ENCODE results near the gene TXNRD3. TPM values are rescaled to one million over a fixed set of nuclear protein-coding genes. Genes with fewer than 3 reads are reported as not detected.

The TXNRD3 gene
- total RNA-seq, 2 experiments from 2014 or later, result 0.13 to 0.30 TPM

DNA sequence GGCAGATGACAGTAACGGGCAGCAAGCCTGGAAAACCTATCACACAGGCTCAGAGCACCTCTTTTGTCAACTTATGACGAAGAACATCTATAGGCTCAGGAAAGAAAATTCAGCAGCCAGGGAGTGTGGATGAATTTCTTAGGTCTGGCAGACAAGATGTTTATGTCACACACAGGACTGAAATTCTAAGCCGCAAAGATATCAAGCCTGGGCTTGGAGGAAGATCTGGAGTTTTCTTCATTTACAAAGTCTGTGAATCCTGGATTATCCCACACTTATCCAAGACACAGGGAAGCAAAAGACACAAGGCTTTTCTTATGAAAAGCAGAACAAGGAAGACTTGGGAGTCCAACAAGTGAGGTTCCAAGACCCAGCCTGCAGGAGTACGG, 25.7 kb upstream of the TXNRD3 start:
- DNase-seq, result no peak
- ChIA-PET CTCF (interaction anchor here (1.1 to 2.4 kb wide), 5 partner anchors 11 to 774 kb away, joined by 3 to 15 read pairs (median 4); partner anchors contain the start of gene PLXNA1), POLR2A (no interaction called here)
- Mint-ChIP-seq H3K4me1 (peaks cover 3% of the 10 kb centered on the region), H3K27ac (no peak overlapping the region), H3K27me3 (peaks cover 17% of the 10 kb centered on the region), H3K4me3 (no peak overlapping the region), H3K9me3 (no peaks in the 10 kb centered on the region), H3K36me3 (ENCODE audit: low read depth) (no peaks in the 10 kb centered on the region)

DNA sequence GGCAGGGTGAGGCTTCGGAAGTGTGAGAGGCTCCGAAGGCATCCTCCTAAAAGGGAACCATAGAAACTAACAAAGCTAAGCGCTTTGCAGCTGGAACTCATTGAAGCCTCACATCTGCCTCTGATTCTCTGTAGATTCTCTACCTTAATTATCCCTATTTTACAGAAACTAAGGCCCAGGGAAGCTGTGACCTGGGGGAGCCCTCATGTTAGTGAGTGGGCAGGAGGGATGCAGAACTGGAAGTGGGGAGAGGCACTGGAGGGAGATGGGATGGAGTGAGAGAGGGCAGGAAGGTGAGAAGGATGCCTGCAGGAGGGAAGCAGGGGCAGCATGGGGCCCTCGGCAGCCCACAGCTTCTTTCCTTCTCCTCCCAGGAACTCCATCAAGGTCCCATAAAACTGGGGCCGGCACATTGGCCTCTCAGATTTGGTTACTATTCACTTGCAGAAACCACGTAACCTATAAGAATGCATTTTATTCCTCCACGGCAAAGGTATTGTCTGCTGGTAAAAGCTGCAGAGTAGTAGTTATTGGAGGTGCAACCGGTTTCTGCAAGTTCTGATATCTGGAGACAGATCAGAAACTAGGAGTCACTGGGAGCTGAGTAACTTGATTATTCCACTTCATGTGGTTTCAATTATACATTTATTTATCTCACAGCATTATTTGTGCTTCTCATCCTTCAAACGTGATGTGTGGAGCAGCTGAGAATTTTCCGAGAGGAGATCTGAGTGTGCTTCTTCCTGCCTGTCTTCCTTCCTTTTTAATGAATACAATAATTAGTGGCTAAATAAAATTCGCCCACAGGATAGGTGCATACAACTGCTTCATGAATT, 25.1 kb upstream of the TXNRD3 start:
- Mint-ChIP-seq H3K27ac (no peak overlapping the region), H3K4me1 (peaks cover 3% of the 10 kb centered on the region), H3K36me3 (ENCODE audit: low read depth) (no peaks in the 10 kb centered on the region), H3K27me3 (peaks cover 21% of the 10 kb centered on the region), H3K4me3 (no peak overlapping the region), H3K9me3 (no peaks in the 10 kb centered on the region)
- no peak for DNase-seq
- POLR2A ChIA-PET, result no interaction called here
- CTCF ChIA-PET, result interaction anchor here (1.1 to 2.4 kb wide), 5 partner anchors 11 to 774 kb away, joined by 3 to 15 read pairs (median 4); partner anchors contain the start of gene PLXNA1

DNA sequence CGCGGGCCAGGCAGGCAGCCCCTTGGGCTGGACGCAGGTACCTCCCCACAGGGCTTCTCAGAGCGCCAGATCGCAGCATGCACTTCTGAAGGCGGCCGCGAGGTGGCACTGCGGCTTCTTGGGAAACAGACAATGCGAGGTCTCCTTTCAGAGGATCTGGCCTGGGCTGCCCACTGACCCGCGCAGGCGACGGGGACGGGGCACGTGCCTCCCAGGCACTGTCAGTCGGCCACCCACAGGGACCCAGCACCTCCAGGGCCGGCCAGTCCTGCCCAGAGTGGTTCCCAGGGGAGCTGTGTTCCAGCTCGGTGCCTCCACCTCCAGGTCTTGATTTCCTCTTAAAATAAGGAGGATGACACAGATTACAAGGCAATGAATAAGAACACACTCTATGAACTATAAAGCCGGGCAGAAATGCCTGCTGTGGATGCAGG, 24.4 kb upstream of the TXNRD3 start:
- ChIA-PET POLR2A (no interaction called here), CTCF (interaction anchor here (1.1 to 2.4 kb wide), 6 partner anchors 12 to 869 kb away, joined by 3 to 15 read pairs (median 5); partner anchors contain the start of gene PLXNA1)
- peaks cover 21% of the 10 kb centered on the region for H3K27me3 Mint-ChIP-seq
- peaks cover 3% of the 10 kb centered on the region for H3K4me1 Mint-ChIP-seq
- H3K9me3 Mint-ChIP-seq, result peaks cover 3% of the 10 kb centered on the region
- H3K4me3 Mint-ChIP-seq, result peak overlapping the region; percentile 5
- DNase-seq, result peak; percentile 75
- H3K27ac Mint-ChIP-seq, result no peak overlapping the region
- H3K36me3 Mint-ChIP-seq (ENCODE audit: low read depth), result no peaks in the 10 kb centered on the region

DNA sequence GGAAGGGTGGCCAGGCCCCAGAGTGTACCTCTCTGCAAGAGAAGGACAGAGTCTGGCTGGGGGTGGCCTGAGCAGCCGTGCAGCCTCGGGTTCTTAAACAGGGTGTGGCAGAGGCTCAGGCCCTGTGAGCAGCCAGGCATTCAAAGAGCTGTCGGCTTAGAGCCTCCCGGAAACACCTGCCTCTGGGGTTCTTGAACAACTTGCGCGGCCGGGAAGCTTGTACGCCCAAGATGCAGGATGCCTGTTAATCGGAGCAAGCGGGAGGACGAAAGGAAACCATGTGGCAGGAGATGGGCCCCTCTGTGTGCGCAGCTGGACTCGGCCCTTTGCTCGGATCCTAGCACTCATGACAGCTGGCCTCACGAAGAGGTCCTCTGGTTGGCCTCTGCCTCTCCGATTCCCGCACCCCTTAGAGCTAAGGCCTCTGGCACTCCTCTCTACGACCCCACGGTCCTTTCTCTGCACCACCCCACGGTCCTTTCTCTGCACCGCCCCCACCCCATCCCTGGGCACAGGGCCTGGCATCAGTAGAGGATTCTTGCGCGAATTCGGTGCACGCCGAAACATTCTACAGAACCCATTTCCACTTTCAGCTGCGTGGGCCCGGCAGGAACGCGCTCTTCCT, 23.9 kb upstream of the TXNRD3 start:
- ChIA-PET POLR2A (no interaction called here), CTCF (interaction anchor here (0.5 to 2.4 kb wide), 7 partner anchors 17 to 869 kb away, joined by 3 to 15 read pairs (median 4); partner anchors contain the start of gene PLXNA1)
- Mint-ChIP-seq H3K9me3 (peaks cover 3% of the 10 kb centered on the region), H3K4me3 (peak overlapping the region; percentile 5), H3K27ac (no peak overlapping the region), H3K4me1 (peaks cover 3% of the 10 kb centered on the region), H3K27me3 (peaks cover 21% of the 10 kb centered on the region), H3K36me3 (ENCODE audit: low read depth) (no peaks in the 10 kb centered on the region)
- DNase-seq, result no peak

DNA sequence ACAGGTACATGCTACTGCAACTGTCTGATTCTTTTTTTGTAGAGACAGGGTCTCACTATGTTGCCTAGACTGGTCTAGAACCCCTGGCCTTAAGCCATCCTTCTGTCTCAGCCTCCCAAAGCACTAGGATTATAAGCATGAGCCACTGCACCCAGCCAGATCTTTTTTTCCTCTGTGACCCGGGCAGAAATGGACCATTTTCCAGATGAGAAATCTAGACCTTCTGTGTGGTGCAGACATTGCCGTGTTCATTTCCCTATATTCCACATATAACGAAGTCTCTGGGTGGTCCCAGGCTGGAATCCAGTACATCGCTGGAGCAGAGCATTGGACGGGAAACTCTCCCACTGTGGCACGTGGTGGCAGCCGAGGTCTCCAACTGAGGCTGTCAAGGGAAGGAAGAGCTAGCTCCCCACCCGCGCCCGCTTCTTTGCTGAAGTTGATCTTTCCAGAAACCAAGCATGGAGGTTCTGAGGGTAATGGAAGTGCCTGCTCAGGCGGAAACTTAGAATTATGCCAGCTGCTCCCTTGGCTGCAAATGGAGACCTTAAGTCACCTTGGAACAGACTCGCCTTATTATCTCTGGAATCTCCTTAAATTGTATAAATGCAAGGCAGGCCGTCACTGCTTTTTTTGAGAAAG, 23.1 kb upstream of the TXNRD3 start:
- peaks cover 21% of the 10 kb centered on the region for H3K27me3 Mint-ChIP-seq
- H3K36me3 Mint-ChIP-seq (ENCODE audit: low read depth), result no peaks in the 10 kb centered on the region
- peaks cover 3% of the 10 kb centered on the region for H3K9me3 Mint-ChIP-seq
- no peak overlapping the region for H3K27ac Mint-ChIP-seq
- no peak for DNase-seq
- CTCF ChIA-PET, result interaction anchor here (0.5 to 2.4 kb wide), 3 partner anchors 19 to 304 kb away, joined by 3 to 15 read pairs (median 3); partner anchors contain the start of gene PLXNA1
- H3K4me3 Mint-ChIP-seq, result no peak overlapping the region
- POLR2A ChIA-PET, result no interaction called here
- peaks cover 3% of the 10 kb centered on the region for H3K4me1 Mint-ChIP-seq

DNA sequence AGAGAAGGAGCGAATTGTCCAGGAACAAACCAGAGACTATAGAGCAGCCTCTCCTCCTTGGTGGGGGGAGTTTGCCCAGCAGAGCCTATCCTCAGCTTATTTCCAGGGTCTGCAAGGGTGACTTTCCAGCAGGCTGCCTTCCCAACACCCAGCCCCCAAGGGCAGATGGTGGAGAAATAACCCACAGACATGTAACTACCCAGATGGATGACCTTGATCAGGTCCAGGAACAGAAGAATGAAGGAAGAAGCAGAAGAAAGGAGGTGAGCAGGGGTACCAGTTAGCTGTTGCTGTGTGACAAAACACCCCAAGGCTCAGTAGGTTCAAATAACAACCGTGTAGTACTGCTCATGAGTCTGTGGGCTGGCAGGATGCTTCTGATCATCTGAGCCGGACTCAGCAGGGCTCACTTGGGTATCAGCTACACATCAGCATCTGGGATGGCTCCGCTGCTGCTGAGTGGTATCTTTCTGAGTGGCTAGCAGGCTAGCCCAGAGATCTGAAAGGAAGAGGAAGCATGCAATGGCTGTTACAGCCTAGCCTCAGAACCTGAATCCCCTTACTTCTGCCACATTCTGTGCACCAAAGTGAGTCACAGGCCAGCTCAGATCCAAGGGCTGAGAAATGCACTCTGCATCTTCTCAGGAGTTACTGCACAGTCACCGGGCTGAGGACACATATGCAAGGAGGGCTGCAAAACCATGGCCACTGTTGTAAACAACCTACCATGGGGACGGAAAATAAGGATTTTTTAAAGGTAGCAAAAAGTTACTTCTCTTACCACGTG, 22.2 kb upstream of the TXNRD3 start:
- H3K27me3 Mint-ChIP-seq, result peaks cover 21% of the 10 kb centered on the region
- no peak overlapping the region for H3K4me3 Mint-ChIP-seq
- ChIA-PET CTCF (no interaction called here), POLR2A (no interaction called here)
- no peaks in the 10 kb centered on the region for H3K36me3 Mint-ChIP-seq (ENCODE audit: low read depth)
- no peak for DNase-seq
- no peak overlapping the region for H3K27ac Mint-ChIP-seq
- H3K9me3 Mint-ChIP-seq, result peaks cover 3% of the 10 kb centered on the region
- H3K4me1 Mint-ChIP-seq, result peaks cover 3% of the 10 kb centered on the region

DNA sequence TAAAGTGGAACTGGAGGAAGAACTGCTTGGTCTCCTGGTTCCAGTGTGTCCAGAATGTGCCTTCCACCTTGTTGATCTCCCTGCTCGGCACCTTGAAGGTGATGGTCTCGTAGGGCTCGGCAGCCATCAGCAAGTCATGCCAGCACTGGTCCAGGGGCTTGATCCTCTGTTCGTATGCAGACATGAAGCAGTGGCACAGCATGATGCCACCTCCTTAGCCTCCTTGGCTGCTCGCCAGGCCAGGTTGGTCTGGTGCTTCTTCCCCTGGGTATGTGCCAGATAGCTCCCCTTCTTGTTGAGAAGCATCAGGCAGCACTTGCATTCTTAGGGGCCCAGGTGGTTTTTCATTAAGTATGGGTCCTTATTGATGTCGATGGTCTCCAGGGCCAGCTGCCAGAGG, 17.8 kb upstream of the TXNRD3 start:
- peaks cover 16% of the 10 kb centered on the region for H3K27me3 Mint-ChIP-seq
- H3K4me3 Mint-ChIP-seq, result no peak overlapping the region
- DNase-seq, result no peak
- H3K36me3 Mint-ChIP-seq (ENCODE audit: low read depth), result no peaks in the 10 kb centered on the region
- ChIA-PET CTCF (no interaction called here), POLR2A (no interaction called here)
- no peak overlapping the region for H3K27ac Mint-ChIP-seq
- peaks cover 7% of the 10 kb centered on the region for H3K9me3 Mint-ChIP-seq
- peaks cover 3% of the 10 kb centered on the region for H3K4me1 Mint-ChIP-seq

DNA sequence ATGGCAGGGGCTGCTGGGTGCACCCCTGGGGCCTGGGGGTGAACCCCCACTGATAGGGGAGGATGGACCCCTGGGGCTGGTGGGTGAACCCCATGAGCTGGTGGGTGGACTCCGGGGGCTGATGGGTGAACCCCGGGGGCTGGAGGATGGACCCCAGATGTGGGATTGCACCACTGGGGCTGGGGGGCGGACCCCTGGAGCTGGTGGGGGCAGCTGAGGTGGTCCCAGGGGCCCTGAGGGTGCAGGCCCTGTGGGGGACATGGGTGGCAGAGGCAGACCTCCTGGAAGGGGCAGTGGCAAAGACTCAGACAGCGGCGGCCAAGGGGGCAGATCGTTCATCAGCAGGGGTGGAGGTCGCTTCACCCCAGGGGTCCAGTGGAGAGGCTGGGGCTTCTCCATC, 17.4 kb upstream of the TXNRD3 start:
- ChIA-PET POLR2A (no interaction called here), CTCF (no interaction called here)
- H3K27me3 Mint-ChIP-seq, result peaks cover 12% of the 10 kb centered on the region
- peaks cover 7% of the 10 kb centered on the region for H3K9me3 Mint-ChIP-seq
- no peaks in the 10 kb centered on the region for H3K36me3 Mint-ChIP-seq (ENCODE audit: low read depth)
- no peak for DNase-seq
- H3K4me1 Mint-ChIP-seq, result peaks cover 3% of the 10 kb centered on the region
- H3K27ac Mint-ChIP-seq, result no peak overlapping the region
- no peak overlapping the region for H3K4me3 Mint-ChIP-seq

DNA sequence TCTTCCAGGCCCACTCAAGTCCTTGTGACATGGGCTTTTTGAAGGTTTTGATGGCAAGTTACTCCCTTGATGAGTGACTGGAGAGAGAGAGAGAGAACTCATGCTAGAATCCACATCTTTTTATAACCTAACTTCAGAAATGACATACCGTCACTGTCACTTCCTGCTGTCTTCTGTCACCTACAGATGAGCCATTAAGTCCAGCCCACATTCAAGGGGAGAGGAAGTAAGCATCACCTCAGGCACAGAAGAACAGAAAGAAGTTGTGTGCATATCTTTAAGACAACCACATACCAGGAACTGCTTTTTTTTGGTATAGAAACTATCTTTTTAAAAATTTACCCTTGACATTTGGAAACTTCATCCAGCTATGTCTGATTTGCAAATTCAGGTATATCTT, 16.6 kb upstream of the TXNRD3 start:
- Mint-ChIP-seq H3K9me3 (peaks cover 7% of the 10 kb centered on the region), H3K36me3 (ENCODE audit: low read depth) (no peaks in the 10 kb centered on the region), H3K4me1 (peaks cover 3% of the 10 kb centered on the region), H3K27ac (no peak overlapping the region), H3K27me3 (peaks cover 6% of the 10 kb centered on the region), H3K4me3 (no peak overlapping the region)
- CTCF ChIA-PET, result no interaction called here
- DNase-seq, result no peak
- POLR2A ChIA-PET, result no interaction called here

DNA sequence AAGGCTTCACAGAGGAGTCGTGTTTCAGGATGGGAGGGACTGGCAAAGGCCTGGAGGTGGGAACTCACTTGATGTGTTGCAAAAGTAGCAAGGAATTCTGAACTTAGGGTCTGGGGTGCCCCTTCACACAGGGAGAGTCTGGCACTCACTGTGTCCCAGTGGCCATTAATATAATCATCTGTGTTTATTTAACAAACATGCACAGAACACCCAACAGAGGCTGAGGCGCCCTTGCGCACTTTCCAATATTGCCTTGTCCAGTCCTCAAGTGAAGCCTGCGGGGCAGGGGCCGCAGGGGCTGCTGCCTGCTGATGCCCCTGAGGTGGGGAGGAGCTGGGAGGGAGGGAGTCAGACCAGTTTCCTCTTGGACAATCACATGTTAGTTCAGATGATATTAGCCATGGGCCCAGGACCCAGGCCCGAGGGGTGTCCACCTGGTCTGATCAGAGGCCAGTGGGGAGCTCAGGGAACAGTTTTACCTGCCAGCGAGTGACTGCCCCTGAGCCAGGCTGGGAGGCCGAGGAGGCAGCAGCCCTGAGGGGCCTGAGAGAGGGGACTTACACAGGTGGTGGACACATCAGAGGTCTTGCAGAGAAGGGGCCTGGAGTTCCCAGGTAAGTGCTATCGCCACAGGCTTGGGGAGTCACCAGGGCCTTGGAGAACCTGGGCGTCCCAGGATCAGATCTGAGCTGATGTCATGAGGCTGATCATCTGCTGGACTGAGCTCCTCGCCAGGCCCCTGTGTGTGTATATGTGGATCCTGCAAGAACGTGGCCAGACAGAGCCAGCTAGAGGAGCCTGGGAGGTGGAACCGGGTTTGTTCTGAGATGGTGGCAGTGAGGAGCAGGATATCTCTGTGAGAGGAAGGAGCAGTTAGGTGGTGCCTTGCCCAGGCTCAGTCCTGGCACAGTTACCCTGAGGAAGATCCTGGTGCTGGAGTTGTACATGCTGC, 13.8 kb upstream of the TXNRD3 start:
- DNase-seq, result no peak
- POLR2A ChIA-PET, result no interaction called here
- peaks cover 4% of the 10 kb centered on the region for H3K9me3 Mint-ChIP-seq
- H3K27me3 Mint-ChIP-seq, result no peaks in the 10 kb centered on the region
- H3K36me3 Mint-ChIP-seq (ENCODE audit: low read depth), result no peaks in the 10 kb centered on the region
- H3K4me1 Mint-ChIP-seq, result peaks cover 5% of the 10 kb centered on the region
- no peak overlapping the region for H3K4me3 Mint-ChIP-seq
- CTCF ChIA-PET, result no interaction called here
- H3K27ac Mint-ChIP-seq, result no peak overlapping the region

DNA sequence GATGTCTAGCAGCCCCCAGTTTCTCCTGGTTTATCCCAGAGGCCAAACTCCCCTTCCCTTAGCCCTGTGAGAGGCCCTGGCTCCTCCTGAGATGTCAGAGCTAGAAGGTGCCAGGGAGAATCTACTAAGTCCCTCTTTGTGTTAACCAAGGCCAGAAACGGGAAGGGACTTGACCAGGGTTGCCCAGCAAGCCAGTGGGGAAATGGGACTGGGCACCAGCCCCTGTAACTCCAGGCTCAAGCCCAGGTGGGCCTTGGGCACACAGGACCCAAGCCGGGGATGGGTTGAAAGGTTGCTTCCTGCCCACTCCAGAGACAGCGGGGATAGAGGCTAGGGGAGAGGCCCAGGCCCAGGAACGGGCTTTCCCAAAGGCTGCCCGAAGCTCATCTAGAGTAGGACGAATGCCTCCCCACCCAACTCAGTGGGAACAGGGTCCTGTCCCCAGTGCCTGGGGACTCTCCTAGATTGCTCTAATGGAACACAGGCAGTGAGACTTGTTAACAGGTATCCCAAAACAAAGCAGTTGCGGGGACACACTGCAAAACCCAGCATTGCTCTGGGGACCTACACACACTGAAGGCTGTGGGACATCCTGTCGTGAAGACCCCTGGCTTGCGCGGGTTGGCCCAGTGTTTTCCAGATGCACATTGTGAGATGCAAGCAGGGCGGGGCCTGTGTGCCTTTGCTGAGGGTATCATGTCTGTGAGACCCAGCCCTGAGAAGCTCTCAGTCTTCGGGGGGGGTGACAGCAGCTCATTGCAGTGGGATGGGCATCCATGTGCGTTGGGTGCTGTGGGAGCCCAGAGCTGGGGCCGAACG, 12.9 kb upstream of the TXNRD3 start:
- ChIA-PET CTCF (no interaction called here), POLR2A (no interaction called here)
- Mint-ChIP-seq H3K4me1 (peaks cover 5% of the 10 kb centered on the region), H3K36me3 (ENCODE audit: low read depth) (no peaks in the 10 kb centered on the region), H3K27ac (no peak overlapping the region), H3K9me3 (peaks cover 4% of the 10 kb centered on the region), H3K4me3 (no peak overlapping the region), H3K27me3 (no peaks in the 10 kb centered on the region)
- DNase-seq, result no peak
